Cerebellar cortex (tissue), 1 donor: ENCODE data around the gene PPCDC.
A peak's percentile ranks its signal among the peaks of the same experiment; 100 is the strongest.

Experiments used
- DNase-seq: peaks from one replicate; pipeline ENCODE4 v3.0.0-alpha.2; 2015; ENCODE audit warnings: low spot score

The PPCDC gene

GRCh38 chr15:75016431-75016830 lies 7.0 kb upstream of the PPCDC start:
- DNase-seq: no peak

DNA sequence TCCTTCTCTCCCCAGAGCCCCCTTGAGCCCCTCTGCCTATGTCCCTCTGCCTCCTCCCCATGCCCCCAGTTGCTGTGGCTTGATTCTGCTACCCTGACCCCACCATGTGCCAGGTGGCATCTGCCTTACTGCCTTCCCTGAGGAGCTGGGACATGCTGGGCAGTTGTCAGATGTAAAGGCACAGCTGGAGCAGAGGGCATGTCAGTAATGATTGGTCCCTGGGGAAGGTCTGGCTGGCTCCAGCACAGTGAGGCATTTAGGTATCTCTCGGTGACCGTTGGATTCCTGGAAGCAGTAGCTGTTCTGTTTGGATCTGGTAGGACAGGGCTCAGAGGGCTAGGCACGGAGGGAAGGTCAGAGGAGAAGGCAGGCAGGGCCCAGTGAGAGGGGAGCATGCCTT lies 3.5 kb upstream of the PPCDC start:
- DNase-seq: no peak

DNA sequence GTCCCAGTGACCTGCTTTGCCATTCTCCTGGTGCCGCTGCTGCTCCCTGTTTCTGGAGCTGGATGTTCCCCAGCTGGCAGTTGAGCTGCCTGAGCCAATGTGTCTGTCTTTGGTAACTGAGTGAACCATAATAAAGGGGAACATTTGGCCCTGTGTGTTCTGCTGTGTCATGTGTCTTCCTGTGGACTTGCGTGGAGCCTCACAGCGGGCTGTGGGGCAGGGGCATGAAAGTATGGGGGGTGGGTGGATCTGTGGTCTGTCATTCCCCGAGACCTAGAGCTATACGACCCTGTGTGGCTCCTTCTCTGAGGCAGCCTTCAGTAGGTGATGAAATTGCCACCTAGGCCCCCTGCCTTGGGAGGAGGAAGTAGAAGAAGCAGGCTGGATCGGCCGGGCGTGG lies 2.0 kb upstream of the PPCDC start:
- DNase-seq: no peak

- no peak for DNase-seq
These were observed 608 bp upstream of the PPCDC start for GRCh38 chr15:75022783-75023180.

DNA sequence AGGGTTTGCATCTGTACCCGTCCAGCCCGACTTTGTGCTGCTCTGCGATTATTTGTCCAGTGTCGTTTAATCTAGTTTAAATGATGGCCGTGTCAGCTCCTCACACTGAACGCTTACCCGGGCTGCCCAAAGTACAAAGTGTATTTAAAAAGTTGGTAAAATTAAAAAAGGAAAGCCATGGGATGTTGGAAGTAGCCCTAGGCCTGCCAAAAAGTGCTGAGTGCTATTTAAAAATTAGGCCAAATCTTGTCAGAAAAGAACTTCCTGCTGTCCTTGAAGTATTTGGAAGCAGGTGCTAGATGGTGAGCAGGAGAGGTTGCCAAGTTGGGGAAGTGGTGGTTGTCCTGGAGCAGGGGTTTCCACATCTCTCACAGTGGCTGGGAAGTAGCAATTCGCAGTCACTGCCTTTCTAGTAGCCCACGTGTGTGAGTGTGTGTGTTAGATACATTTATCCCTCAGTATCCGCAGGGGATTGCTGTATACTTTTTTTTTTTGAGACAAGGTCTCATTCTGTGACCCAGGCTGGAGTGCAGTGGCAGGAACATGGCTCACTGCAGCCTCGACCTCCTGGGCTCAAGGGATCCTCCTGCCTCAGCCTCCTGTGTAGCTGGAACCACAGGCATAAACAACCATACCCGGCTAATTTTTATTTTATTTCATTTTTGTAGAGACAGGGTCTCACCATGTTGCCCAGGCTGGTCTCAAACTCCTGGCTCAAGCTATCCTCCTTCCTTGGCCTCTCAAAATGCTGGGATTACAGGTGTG lies 664 bp downstream of the PPCDC start:
- DNase-seq: peak; percentile 29

GRCh38 chr15:75025107-75025506 lies 1.7 kb downstream of the PPCDC start:
- no peak for DNase-seq

GRCh38 chr15:75025548-75026260 lies 2.3 kb downstream of the PPCDC start:
- DNase-seq: no peak

- DNase-seq: no peak
These were observed 4.2 kb downstream of the PPCDC start for GRCh38 chr15:75027551-75027950.

DNA sequence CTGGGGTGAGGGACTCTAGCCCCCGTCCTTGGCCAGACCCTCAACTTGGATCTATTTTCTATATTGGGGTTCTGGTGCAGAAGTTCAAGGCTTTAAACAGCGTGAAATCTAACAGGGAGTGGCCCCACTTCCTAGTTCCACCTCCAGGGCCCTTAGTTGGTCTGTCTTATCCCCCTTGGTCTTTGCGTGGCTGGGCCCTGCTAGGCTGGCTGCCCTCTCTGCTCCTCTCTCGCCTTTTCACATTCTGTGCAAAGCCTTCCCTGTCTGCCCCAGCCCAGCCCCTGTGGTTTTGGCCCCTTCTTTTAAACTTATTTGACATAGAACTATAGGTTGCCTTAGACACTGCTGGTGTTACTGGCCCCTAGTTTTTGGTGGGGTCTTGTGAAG lies 5.6 kb downstream of the PPCDC start:
- DNase-seq: no peak

DNA sequence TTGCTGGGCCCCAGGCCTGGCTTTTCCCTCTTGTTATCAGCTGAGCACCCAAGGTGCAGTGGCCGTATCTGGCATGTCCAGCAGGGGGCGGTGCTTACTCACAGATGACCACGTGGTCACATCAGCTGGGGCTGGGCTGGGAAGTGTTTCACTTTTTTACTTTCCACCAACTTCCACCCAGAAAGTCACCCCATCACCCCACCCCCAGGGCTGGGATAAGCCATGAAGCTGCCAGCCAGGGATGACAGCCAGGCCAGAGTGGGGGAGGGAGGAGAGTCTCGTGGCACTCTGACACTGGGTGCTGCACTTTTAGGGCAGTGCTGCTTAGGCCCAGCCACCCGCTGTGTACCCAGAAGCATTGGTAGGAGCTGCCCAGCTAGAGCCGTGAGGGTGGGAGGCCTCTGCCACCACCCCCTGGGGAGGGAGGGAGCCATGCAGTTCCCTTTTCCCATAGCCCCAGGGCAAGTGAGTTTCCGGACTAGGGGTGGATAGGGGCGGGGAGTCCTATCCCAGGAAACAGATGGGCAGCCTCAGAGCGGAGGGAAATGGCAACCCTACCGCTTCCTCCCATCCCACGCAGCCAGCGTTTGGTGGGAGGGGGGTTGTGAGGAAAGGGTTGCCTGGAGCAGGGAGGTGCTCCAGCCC lies 6.1 kb downstream of the PPCDC start:
- peak; percentile 84 for DNase-seq

- no peak for DNase-seq
These were observed 6.6 kb downstream of the PPCDC start for GRCh38 chr15:75030023-75030413.

DNA sequence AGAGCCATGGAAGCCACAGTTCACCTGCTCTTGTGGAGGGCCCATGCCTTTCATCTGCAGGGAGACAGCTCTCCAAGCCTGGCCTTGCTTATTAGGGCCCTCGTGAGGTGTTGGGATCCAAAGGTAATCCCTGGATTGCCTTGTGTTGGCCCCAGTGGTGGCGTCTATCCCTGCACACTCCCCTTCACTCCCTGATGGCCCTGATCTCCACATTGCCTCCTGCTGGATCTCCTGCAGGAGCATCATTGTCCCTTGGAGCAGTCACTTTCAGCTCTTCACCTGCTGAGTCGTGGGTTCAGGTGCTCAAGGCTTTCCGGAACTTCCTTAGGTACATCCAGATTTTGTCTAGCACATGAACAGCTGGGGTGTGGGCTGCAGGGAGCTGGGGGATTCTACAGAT lies 7.0 kb downstream of the PPCDC start:
- DNase-seq: no peak

DNA sequence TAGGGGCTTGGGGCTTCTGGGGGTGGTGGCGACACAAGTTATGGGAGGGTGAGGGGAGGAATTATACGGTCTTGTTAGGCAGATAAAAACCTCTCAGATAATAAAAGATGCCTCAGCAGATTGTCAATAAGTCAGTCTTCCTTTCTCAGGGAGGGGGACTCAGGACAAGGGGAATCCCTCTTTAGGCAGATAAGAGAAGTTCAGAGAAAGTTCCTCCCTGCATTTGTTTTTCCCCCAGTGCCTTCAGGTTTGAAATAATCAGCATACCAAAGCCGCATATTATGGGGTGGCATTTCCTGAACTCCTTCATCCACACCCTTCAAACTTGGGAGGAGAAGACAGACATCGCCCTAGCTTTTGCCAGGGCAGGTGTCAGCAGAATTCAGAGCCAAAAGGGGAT lies 8.5 kb downstream of the PPCDC start:
- no peak for DNase-seq

DNA sequence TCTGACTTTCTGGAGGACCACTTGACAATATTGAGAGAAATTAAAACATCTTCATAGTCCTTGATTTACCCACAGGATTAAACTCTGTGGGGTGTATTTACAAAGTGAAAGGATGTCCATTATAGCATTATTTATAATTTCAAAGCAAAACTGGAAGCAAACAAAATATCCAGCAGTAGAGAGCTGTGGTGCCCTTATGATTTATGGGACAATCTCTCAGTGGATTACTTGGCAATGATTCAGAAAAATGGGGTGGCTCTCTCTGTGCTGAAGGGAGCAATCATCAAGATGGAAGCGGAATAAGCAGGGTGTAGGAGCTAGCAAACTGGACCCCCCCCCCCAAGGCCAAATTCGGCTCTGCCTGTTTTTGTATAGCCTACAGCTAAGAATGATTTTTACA lies 9.0 kb downstream of the PPCDC start:
- DNase-seq: no peak

GRCh38 chr15:75033809-75034208 lies 10.4 kb downstream of the PPCDC start:
- DNase-seq: no peak

DNA sequence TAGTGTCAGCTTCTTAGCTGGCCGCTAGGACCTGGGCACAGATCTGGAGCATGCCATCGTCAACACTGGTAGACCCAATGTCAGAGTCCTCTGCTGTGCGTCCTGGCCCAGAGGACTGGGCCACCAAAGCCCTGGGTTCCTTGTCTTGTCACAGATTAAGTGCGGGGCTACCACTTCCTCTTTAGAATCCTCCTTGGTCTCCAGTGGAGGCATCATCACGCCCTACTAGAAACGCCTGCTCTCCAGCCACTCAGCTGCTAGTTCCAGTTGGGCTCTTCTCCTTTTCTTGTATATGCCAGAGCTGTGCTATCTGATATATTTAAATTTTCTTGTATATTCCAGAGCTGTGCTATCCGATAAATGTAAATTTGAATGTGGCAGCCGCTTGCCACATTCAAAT lies 11.2 kb downstream of the PPCDC start:
- no peak for DNase-seq

GRCh38 chr15:75036212-75036616 lies 12.8 kb downstream of the PPCDC start:
- no peak for DNase-seq

DNA sequence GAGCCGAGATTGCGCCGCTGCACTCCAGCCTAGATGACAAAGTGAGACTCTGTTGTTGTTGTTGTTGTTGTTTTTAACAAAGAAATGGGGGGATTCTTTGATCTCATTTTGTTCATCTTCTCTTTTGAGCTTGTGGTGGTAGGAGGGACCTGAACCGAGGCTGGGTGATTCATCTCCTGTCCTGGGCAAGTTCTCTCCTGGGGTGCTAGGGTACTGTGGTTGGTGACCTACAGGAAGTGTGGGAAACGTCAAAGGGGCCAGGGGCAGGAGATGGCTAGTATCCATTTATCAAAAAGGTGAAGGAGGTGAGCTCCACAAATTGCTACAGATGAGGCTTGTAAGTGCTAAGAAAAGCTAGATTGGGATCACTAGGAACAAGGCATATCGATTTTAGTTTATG lies 14.3 kb downstream of the PPCDC start:
- DNase-seq: no peak

GRCh38 chr15:75038231-75038630 lies 14.8 kb downstream of the PPCDC start:
- no peak for DNase-seq

DNA sequence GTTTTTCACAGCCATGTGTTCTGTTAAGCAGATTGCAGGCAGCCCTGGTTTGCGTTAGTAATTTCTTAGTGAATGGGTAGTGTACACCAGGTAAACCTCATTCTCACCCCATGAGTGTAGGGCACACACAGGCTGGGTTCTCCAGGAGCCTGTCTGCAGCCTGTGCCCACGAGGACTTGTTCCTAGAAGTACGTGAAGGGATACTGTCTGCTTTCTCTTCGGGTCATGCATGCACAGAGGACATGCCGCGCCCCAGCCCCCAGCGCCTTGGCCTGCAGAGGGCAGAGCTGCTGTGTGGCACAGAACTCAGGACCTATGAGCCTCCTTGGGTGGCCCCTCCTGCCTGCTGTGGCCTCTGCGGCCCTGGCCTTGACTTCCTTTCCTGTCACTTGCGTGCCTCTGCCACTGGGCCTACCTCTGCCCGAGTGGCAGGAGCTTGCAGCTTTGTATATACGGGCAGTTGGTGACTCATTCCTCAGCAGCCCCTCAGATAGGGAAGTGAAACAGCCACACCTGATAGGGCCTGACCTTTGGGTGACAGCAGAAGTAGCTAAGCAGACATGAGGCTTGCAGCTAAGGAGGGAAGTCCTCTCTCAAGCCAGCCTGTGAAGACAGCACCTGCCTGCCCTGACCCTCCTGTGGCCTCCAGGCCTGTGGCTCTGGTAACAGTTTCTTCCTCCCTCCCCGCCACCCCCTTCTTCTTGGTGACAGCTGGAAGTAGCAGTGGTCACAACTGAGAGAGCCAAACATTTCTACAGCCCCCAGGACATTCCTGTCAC lies 19.5 kb downstream of the PPCDC start:
- DNase-seq: peak; percentile 18

- DNase-seq: peak; percentile 32
These were observed 20.3 kb downstream of the PPCDC start for GRCh38 chr15:75043509-75044257.
